Naive thymus-derived CD8-positive, alpha-beta T cell (primary cell): ENCODE results near the gene CTSC. TPM values are rescaled to one million over a fixed set of nuclear protein-coding genes. Genes with fewer than 3 reads are reported as not detected.
"Not testable (repeated sequence)": the region's sequence is repeated elsewhere in the genome, so short reads cannot be mapped to it uniquely, and the experiment has no call there.

Experiments used
- ATAC-seq, 2 donors: fragments of 150-1000 bp; cut with Tn5 transposase in 1 of 2; sonication (Bioruptor Pico), chemical (Tn5 transposase) in 1 of 2; 1 replicate in 1 of 2; 2 replicates in 1 of 2; pipeline ENCODE4 v1.10.0; 2021; ENCODE audit warnings: mild to moderate bottlenecking in 2 of 2, moderate library complexity in 2 of 2
- POLR2A ChIA-PET: fragments of 350-600 bp; sonication (Branson Sonifier 250); formaldehyde crosslinking; loops from one replicate; lab custom pipeline; 2021; ENCODE audit warnings: antibody characterized with exemption; lab: Charles Lee
- DNase-seq, 10 donors: peaks; one replicate each; pipeline versions ENCODE4 v3.0.0 to v3.0.0-alpha.2; 2020 to 2022
- H3K27ac Mint-ChIP-seq, 10 donors: one replicate each; pipeline ENCODE4 v1.8.0; 2020 to 2022; ENCODE audit warnings: mild to moderate bottlenecking in 10 of 10, mixed read lengths in 10 of 10, moderate library complexity in 4 of 10, inconsistent platforms in 1 of 10
- H3K27me3 Mint-ChIP-seq, 5 donors: one replicate each; pipeline ENCODE4 v1.8.0; 2021 to 2022; ENCODE audit warnings: mixed read lengths in 5 of 5
- H3K36me3 Mint-ChIP-seq, 3 donors: one replicate each; pipeline ENCODE4 v1.8.0; 2020 to 2022; ENCODE audit warnings: mixed read lengths in 3 of 3, mild to moderate bottlenecking in 2 of 3, inconsistent platforms in 1 of 3
- H3K4me1 Mint-ChIP-seq, 4 donors: one replicate each; pipeline ENCODE4 v1.8.0; 2021 to 2022; ENCODE audit warnings: mixed read lengths in 4 of 4
- H3K4me3 Mint-ChIP-seq, 10 donors: one replicate each; pipeline ENCODE4 v1.8.0; 2020 to 2022; ENCODE audit warnings: mild to moderate bottlenecking in 10 of 10, mixed read lengths in 10 of 10, moderate library complexity in 6 of 10, inconsistent platforms in 1 of 10
- H3K9me3 Mint-ChIP-seq, 9 donors: one replicate each; pipeline ENCODE4 v1.8.0; 2020 to 2022; ENCODE audit warnings: mixed read lengths in 9 of 9, mild to moderate bottlenecking in 3 of 9, inconsistent platforms in 1 of 9, moderate library complexity in 1 of 9
- polyA plus RNA-seq, 3 donors: library from polyadenylated mRNA; unstranded; fragments of 300-500 nt; fragmentation: Illumina TruSeq; gene quantifications; one replicate each; pipeline ENCODE4 v1.2.3, GENCODE V29; 2021
- total RNA-seq, 8 experiments: library from RNA in 2 of 8; stranded (reverse) in 2 of 8; gene quantifications; one replicate each; pipeline ENCODE4 v1.2.3 and lab custom pipeline; 2021 to 2026

CTSC gene
- total and polyA plus RNA-seq, 5 experiments from 2014 or later, result 37.3 to 166 (median 88.7) TPM

- Mint-ChIP-seq H3K27ac (peak overlapping the region in 2 of 10 donors; percentile 17 to 68), H3K27me3 (no peaks in the 10 kb centered on the region), H3K4me3 (peak overlapping the region in 1 of 10 donors; percentile 9), H3K36me3 (peaks cover 14 to 93% (median 70%) of the 10 kb centered on the region in 3 donors), H3K9me3 (peaks cover 0 to 3% (median 0%) of the 10 kb centered on the region in 9 donors), H3K4me1 (peaks cover 24 to 95% (median 82%) of the 10 kb centered on the region in 4 donors)
- ATAC-seq, result no peak
- POLR2A ChIA-PET, result interaction anchor here (2.4 kb wide), 1 partner anchor 9 kb away, joined by 16 read pairs; the partner anchor contains the start of gene CTSC
- DNase-seq, result no peak
Measured at GRCh38 chr11:88327462-88328143, 9.9 kb downstream of the CTSC start.

- H3K36me3 Mint-ChIP-seq, result peaks cover 19 to 95% (median 71%) of the 10 kb centered on the region in 3 donors
- POLR2A ChIA-PET, result interaction anchor here (2.4 kb wide), 1 partner anchor 10 kb away, joined by 16 read pairs; the partner anchor contains the start of gene CTSC
- no peak for DNase-seq
- peaks cover 0 to 3% (median 0%) of the 10 kb centered on the region in 9 donors for H3K9me3 Mint-ChIP-seq
- no peak overlapping the region for H3K4me3 Mint-ChIP-seq
- H3K4me1 Mint-ChIP-seq, result peaks cover 24 to 98% (median 85%) of the 10 kb centered on the region in 4 donors
- H3K27ac Mint-ChIP-seq, result peak overlapping the region in 1 of 10 donors; percentile 29
- H3K27me3 Mint-ChIP-seq, result no peaks in the 10 kb centered on the region
- ATAC-seq, result no peak
Measured at GRCh38 chr11:88327061-88327460, 10.5 kb downstream of the CTSC start.

GRCh38 chr11:88326099-88326498 lies 11.4 kb downstream of the CTSC start:
- Mint-ChIP-seq H3K27me3 (no peaks in the 10 kb centered on the region), H3K4me3 (peak overlapping the region in 5 of 10 donors; percentile 19 to 57 (median 34)), H3K36me3 (peaks cover 16 to 96% (median 74%) of the 10 kb centered on the region in 3 donors), H3K27ac (peak overlapping the region in 4 of 10 donors; percentile 45 to 60 (median 54)), H3K9me3 (peaks cover 0 to 4% (median 0%) of the 10 kb centered on the region in 9 donors), H3K4me1 (peaks cover 23 to 97% (median 84%) of the 10 kb centered on the region in 4 donors)
- POLR2A ChIA-PET, result no interaction called here
- DNase-seq, result no peak
- ATAC-seq, result no peak

GRCh38 chr11:88324562-88325345 lies 12.8 kb downstream of the CTSC start:
- Mint-ChIP-seq H3K27me3 (no peaks in the 10 kb centered on the region), H3K4me1 (peaks cover 25 to 91% (median 81%) of the 10 kb centered on the region in 4 donors), H3K9me3 (peaks cover 0 to 4% (median 0%) of the 10 kb centered on the region in 9 donors), H3K4me3 (peak overlapping the region in 5 of 10 donors; percentile 12 to 36 (median 19)), H3K36me3 (peaks cover 16 to 87% (median 67%) of the 10 kb centered on the region in 3 donors), H3K27ac (peak overlapping the region in 6 of 10 donors; percentile 22 to 57 (median 54))
- ATAC-seq (no peak), DNase-seq (no peak)
- POLR2A ChIA-PET, result interaction anchor here (0.8 to 1.2 kb wide), 2 partner anchors 10 to 12 kb away, joined by 3 to 5 read pairs; partner anchors contain the start of gene CTSC

- peaks cover 23 to 72% (median 67%) of the 10 kb centered on the region in 4 donors for H3K4me1 Mint-ChIP-seq
- DNase-seq, ATAC-seq, POLR2A ChIA-PET, H3K27me3 Mint-ChIP-seq, H3K9me3 Mint-ChIP-seq: not testable (repeated sequence)
- peak overlapping the region in 1 of 10 donors; percentile 12 for H3K4me3 Mint-ChIP-seq
- H3K36me3 Mint-ChIP-seq, result peaks cover 16 to 71% (median 60%) of the 10 kb centered on the region in 3 donors
- peak overlapping the region in 1 of 10 donors; percentile 51 for H3K27ac Mint-ChIP-seq
Measured at GRCh38 chr11:88322881-88323280, 14.7 kb downstream of the CTSC start.

GRCh38 chr11:88321412-88321811 lies 16.1 kb downstream of the CTSC start:
- H3K4me3 Mint-ChIP-seq, ATAC-seq, H3K9me3 Mint-ChIP-seq, H3K27me3 Mint-ChIP-seq, DNase-seq, POLR2A ChIA-PET: not testable (repeated sequence)
- Mint-ChIP-seq H3K27ac (peak overlapping the region in 1 of 10 donors; percentile 40), H3K4me1 (peaks cover 23 to 58% (median 55%) of the 10 kb centered on the region in 4 donors), H3K36me3 (peaks cover 16 to 62% (median 58%) of the 10 kb centered on the region in 3 donors)

- no peak for DNase-seq
- Mint-ChIP-seq H3K9me3 (peaks cover 0 to 4% (median 0%) of the 10 kb centered on the region in 9 donors), H3K36me3 (peaks cover 16 to 57% (median 56%) of the 10 kb centered on the region in 3 donors), H3K27ac (peak overlapping the region in 3 of 10 donors; percentile 11 to 44 (median 11)), H3K4me3 (no peak overlapping the region), H3K27me3 (no peaks in the 10 kb centered on the region), H3K4me1 (peaks cover 21 to 53% (median 45%) of the 10 kb centered on the region in 4 donors)
- POLR2A ChIA-PET, result no interaction called here
- no peak for ATAC-seq
Measured at GRCh38 chr11:88320149-88320559, 17.4 kb downstream of the CTSC start.

DNA sequence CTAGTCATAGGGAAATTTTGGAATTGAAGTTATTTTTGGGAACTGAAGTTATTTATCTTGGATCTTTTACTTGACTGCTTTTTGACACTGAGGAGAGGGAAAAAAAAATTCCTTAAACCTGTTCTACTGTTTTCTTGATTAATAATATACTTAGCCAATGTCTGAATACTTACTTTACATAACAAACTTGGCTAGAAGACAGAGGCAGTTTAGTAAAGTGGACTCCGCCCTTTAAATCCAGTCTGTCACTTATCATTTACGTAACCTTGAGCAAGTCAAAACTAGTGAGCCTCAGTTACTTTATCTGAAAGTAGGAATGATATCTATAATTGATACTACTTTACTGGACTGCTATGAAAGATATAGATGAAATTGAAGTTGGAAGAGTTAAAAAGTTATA lies 19.5 kb downstream of the CTSC start:
- POLR2A ChIA-PET, result no interaction called here
- H3K4me3 Mint-ChIP-seq, result no peak overlapping the region
- no peak for ATAC-seq
- peak overlapping the region in 1 of 10 donors; percentile 25 for H3K27ac Mint-ChIP-seq
- no peaks in the 10 kb centered on the region for H3K27me3 Mint-ChIP-seq
- H3K9me3 Mint-ChIP-seq, result peaks cover 0 to 4% (median 0%) of the 10 kb centered on the region in 9 donors
- DNase-seq, result no peak
- H3K4me1 Mint-ChIP-seq, result peaks cover 7 to 44% (median 26%) of the 10 kb centered on the region in 4 donors
- H3K36me3 Mint-ChIP-seq, result peaks cover 14 to 49% (median 46%) of the 10 kb centered on the region in 3 donors

GRCh38 chr11:88317536-88317935 lies 20.0 kb downstream of the CTSC start:
- DNase-seq (no peak), ATAC-seq (no peak)
- peaks cover 9 to 49% (median 42%) of the 10 kb centered on the region in 3 donors for H3K36me3 Mint-ChIP-seq
- no peak overlapping the region for H3K4me3 Mint-ChIP-seq
- H3K27ac Mint-ChIP-seq, result peak overlapping the region in 1 of 10 donors; percentile 25
- peaks cover 9 to 44% (median 26%) of the 10 kb centered on the region in 4 donors for H3K4me1 Mint-ChIP-seq
- H3K9me3 Mint-ChIP-seq, result peaks cover 0 to 4% (median 0%) of the 10 kb centered on the region in 9 donors
- no peaks in the 10 kb centered on the region for H3K27me3 Mint-ChIP-seq
- POLR2A ChIA-PET, result no interaction called here

DNA sequence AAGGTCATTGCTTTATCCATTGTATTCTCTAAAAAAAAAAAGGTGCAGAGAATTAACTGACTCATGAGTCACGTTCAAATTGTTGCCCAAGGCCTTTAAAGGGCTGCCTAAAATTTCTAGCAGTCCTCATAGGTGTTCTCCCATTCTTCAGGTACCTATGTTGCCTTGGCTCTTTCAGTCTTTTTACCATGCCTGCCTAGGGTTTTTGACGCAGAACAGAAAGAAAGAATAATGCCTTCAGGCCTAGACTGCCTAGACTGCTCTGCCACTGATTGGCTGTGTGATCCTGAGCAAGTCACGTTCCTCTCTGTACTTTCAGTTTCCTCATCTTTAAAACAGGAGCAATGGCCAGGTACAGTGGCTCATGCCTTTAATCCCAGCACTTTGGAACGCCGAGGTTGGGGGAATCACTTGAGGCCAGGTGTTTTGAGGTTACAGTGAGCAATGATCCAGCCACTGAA lies 21.5 kb downstream of the CTSC start:
- Mint-ChIP-seq H3K27ac (no peak overlapping the region), H3K27me3 (no peaks in the 10 kb centered on the region), H3K4me3 (no peak overlapping the region), H3K4me1 (peaks cover 6 to 35% (median 17%) of the 10 kb centered on the region in 4 donors), H3K36me3 (peaks cover 5 to 43% (median 40%) of the 10 kb centered on the region in 3 donors), H3K9me3 (no peaks in the 10 kb centered on the region)
- POLR2A ChIA-PET, result interaction anchor here (0.7 kb wide), 1 partner anchor 50 kb away, joined by 3 read pairs; no protein-coding TSS in a partner anchor
- DNase-seq (no peak), ATAC-seq (no peak)

- ATAC-seq, result no peak
Measured at GRCh38 chr11:88315015-88315414, 22.5 kb downstream of the CTSC start.

GRCh38 chr11:88313441-88313840 lies 24.1 kb downstream of the CTSC start:
- H3K27me3 Mint-ChIP-seq, result no peaks in the 10 kb centered on the region
- DNase-seq, result no peak
- no peak for ATAC-seq
- POLR2A ChIA-PET, result no interaction called here
- peaks cover 13 to 56% (median 55%) of the 10 kb centered on the region in 3 donors for H3K36me3 Mint-ChIP-seq
- peaks cover 6 to 29% (median 10%) of the 10 kb centered on the region in 4 donors for H3K4me1 Mint-ChIP-seq
- peak overlapping the region in 2 of 10 donors; percentile 13 to 33 for H3K27ac Mint-ChIP-seq
- no peak overlapping the region for H3K4me3 Mint-ChIP-seq
- H3K9me3 Mint-ChIP-seq, result no peaks in the 10 kb centered on the region

More at GRCh38 chr11:88315015-88315414, 22.5 kb downstream of the CTSC start:
- no peaks in the 10 kb centered on the region for H3K27me3 Mint-ChIP-seq
- H3K4me1 Mint-ChIP-seq, result peaks cover 4 to 31% (median 11%) of the 10 kb centered on the region in 4 donors
- H3K4me3 Mint-ChIP-seq, result no peak overlapping the region
- H3K36me3 Mint-ChIP-seq, result peaks cover 5 to 45% (median 44%) of the 10 kb centered on the region in 3 donors
- peak overlapping the region in 1 of 10 donors; percentile 42 for H3K27ac Mint-ChIP-seq
- no peaks in the 10 kb centered on the region for H3K9me3 Mint-ChIP-seq
- DNase-seq, result no peak
- POLR2A ChIA-PET, result no interaction called here
